ENCODE measurements around the gene CUTA.
"Not testable (repeated sequence)": the region's sequence is repeated elsewhere in the genome, so short reads cannot be mapped to it uniquely, and the experiment has no call there.

The CUTA gene

DNA sequence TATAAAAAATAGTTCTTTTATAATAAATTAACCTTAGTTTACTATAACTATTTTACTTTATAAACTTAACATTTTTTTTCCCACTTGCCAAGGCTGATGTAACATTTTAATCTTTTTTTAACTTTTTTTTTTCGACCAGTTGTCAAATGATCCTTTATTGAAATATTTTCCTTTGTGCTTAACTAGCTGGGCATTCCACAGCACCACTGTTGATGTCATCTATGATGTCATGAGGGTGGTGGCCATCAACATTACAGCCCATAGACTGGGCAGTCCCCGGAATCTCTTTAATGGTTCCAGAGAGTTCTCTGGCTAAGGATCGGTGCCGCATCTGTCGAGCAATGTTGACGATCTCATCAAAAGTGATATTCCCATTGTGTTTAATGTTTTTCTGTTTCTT, 18.0 kb downstream of the CUTA start:
- not testable (repeated sequence) for DNase-seq

GRCh38 chr6:33398601-33399000, 19.3 kb downstream of the CUTA start:
- not testable (repeated sequence) for DNase-seq

DNA sequence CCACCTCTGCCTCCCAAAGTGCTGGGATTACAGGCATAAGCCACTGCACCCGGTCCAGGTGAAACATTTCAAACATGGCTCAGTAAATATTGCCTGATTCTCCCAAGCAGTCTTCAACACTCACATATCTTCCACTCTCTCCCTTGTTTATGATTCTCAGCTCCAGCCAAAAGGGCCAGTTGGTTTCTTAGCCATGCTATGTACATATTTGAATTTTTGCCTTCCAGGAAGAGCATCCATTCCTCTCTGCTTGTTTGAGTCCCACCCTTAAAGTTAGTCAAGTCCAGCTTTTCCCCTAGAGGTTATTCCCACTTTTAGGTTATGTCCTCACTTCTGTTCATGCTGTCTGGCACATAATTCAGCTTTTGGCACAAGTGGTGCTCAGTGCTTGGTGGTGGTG, 20.4 kb downstream of the CUTA start:
- DNase-seq: no peak

- no peak for DNase-seq
These were observed 24.9 kb downstream of the CUTA start for GRCh38 chr6:33392979-33393378.

DNA sequence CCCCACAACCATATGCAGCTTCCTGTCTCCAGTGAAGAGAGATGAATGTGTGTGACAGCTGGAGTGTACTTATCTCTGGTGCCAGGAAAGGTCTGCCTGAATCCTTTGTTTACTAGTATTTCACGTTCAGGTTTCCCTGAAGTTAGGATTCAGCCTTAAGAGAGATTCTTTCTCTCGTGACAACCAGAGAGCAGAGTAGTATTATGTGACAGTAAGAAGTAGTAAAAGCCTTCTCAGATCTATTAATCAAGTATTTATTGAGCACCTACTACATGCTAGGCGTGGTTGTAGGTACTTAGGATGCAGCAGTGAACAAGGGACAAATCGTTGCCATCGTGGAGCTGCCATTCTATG, 25.3 kb downstream of the CUTA start:
- no peak for DNase-seq

- peak; percentile 37 for DNase-seq
These were observed 25.8 kb downstream of the CUTA start for GRCh38 chr6:33391922-33392594.

DNA sequence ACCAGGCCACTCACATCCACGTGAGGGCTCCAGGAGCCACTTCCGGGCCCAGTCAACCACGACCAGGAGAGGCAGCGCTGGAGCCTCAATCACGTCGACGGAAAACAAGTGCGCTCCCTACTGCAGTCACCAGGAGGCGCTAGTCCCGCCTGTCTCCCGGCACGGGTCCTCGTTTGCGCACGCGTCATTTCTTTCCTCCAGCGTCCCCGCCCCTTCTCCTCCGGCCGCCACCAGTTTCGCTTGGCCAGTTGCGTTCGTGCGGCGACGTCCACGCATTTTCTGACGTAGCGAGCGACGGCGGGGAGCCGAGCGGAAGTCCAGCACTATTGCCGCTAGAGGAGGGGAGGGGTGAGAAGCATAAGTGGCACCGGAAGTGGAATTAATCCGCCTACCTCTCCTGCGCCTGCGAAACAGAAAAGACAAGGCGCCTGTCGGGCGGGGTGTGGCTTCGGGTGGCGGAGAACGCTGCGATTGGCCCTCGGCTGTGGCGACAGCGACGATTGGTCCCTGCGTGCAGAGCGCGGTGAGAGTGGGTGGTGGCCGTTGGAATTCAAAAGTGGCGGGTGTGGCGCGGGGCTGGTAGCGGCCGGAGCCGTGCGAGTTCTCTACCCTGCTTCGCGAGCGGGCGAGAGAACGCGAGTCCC, 26.5 kb downstream of the CUTA start, which contains the start of gene KIFC1:
TSS of gene KIFC1 (plus strand) at position 546 of the 644 bp plus-strand sequence. CDS start 163 bp downstream, outside the sequence.
- DNase-seq: peak; percentile 99

- no peak for DNase-seq
These were observed 27.1 kb downstream of the CUTA start for GRCh38 chr6:33390767-33391277.

DNA sequence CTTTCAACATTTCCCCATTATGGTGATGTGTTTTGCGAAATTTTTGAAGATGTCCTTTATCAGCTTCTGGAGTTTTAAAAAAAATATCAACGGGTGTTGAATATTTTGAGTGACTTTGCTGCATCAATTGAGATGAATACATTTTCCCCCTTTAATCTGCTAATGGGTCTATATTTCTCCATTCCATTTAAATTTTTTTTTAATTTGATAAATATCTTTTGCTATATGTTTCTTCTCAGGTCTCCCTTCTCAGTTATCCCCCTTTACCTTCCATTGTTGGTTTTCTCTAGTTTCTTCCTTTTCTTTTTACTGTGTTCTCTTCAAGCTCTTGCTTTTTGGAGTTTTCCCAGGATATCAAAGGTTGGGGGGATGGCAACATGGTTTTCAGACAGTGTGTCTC, 27.7 kb downstream of the CUTA start:
- no peak for DNase-seq

DNA sequence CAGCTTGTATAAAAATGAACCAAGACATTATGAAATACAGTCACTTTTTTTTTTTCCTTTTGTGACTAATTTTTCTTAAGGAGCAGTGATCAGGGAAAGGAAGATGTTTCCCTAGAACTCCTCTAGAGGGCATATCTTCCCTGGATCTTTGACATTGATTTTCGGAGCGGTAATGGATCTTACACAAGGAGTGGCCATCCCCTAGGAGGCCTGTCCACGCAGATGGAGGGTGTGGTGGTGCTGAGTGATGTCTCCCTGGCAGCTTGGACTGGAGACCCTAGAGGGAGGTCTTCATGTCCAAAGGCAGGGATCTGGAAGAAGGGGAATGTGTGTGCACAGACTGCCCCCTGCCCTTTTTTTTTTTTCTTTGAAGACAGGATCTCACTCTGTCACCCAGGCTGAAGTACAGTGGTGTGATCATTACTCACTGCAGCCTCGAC, 33.3 kb downstream of the CUTA start:
- no peak for DNase-seq

GRCh38 chr6:33383427-33384185, 34.3 kb downstream of the CUTA start:
- DNase-seq: no peak

- no peak for DNase-seq
These were observed 37.5 kb downstream of the CUTA start for GRCh38 chr6:33380272-33380981.

GRCh38 chr6:33379184-33379583, 38.7 kb downstream of the CUTA start:
- DNase-seq: not testable (repeated sequence)

DNA sequence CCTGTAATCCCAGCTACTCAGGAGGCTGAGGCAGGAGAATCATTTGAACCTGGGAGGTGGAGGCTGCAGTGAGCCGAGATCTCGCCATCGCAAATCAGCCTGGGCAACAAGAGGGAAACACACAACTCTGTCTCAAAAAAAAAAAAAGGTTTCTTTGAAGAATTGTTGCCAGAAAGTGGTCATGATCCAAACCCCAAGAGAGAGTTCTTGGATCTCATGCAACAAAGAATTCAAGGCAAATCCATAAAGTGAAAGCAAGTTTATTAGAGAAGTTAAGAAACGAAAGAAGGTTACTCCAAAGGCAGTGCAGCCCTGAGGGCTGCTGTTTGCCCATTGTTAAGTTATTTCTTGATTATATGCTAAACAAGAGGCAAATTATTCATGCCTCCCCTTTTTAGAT, 40.7 kb downstream of the CUTA start:
- no peak for DNase-seq

DNA sequence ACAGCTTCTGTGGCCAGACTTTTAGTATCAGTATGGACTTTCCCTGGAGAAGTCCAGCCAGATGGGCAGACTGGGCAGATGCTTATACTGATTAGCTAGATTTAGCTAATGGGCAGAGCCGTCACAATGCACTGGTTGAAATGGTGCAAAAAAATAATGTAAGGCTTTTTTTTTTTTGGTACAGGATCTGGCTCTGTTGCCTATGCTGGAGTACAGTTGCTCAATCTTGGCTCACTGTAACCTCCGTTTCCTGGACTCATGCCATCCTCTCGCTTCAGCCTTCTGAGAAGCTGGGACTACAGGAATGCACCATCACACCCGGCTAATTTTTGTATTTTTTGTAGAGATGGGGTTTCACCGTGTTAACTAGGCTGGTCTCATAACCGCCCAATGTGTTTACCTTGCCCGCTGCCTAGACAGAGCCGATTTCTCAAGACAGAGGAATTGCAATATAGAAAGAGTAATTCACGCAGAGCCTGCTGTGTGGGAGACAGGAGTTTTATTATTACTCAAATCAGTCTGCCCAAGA, 42.7 kb downstream of the CUTA start:
- DNase-seq: no peak

DNA sequence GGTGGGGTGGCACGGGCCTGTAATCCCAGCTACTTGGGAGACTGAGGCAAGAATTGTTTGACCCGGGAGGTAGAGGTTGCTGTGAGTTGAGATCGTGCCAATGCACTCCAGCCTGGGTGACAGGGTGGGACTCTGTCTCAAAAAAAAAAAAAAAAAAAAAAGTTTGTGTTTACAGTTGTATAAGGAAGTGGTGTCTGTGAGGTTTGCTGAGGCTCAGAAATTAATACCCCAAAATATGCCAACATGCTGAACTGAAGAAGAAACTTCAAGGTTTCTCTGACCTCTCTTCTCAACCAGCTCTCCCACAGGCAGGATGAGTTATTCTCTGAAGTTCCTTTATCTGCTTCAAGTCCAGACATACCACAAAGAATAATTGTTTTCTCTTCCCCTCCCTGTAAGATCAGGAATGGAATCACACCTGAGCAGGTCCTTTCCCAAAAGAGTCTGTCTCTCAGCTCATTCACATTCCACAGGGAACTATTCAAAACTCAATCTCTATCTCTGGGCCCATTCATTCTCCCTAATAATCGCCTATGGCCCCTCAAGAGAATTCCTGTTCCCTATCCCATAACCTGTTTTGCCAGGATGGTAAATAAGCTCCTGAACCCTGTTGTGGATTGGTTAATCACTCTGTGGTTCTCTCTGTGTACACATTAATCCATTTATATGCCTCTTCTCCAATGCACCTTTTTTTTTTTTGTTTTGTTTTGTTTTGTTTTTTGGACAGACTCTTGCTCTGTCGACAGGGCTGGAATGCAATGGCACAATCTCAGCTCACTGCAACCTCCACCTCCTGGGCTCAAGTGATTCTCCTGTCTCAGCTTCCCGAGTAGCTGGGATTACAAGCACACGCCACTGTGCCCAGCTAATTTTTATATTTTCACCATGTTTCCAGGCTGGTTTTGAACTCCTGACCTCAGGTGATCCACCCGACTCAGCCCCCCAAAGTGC, 43.7 kb downstream of the CUTA start:
- DNase-seq: no peak

DNA sequence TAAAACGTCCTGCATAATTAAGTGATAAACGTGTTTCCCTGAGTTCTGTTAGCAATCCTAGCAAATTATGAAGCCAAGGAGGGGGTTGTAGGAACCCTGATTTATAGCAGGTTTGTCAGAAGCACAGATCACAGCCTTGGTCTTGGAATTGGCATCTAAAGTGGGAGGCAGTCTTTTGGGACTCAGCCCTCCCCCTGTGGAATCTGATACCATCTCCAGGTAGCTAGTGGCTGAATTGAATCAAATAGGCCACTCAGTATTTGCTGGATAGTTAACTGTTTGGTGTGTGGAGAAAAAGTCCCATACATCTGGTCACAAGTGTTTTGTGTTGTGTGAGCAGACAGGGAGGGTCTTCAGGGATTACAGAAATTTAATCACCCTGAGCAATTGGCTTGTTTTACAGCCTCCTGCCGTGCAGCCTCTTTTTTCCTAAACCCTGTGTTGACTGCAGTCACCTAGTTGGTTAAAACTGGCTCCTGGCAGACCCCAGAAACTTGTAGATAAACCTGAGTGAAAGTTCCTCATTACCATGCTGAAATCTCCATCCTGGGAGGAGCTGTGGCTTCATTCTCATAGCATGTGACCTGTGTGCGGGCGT, 45.3 kb downstream of the CUTA start:
- no peak for DNase-seq

DNA sequence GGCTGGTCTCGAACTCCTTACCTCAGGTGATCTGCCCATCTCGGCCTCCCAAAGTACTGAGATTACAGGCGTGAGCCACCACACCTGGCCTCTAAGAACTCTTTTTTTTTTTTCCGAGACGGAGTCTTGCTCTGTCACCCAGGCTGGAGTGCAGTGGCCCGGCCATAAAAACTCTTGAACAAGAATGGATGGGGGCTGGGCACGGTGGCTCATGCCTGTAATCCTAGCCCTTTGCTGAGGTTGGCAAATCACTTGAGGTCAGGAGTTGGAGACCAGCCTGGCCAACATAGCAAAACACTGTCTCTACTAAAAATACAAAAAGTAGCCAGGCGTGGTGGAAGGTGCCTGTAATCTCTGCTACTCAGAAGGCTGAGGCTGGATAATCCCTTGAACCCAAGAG, 46.0 kb downstream of the CUTA start:
- not testable (repeated sequence) for DNase-seq

GRCh38 chr6:33367715-33368025, 50.2 kb downstream of the CUTA start:
- DNase-seq: not testable (repeated sequence)

DNA sequence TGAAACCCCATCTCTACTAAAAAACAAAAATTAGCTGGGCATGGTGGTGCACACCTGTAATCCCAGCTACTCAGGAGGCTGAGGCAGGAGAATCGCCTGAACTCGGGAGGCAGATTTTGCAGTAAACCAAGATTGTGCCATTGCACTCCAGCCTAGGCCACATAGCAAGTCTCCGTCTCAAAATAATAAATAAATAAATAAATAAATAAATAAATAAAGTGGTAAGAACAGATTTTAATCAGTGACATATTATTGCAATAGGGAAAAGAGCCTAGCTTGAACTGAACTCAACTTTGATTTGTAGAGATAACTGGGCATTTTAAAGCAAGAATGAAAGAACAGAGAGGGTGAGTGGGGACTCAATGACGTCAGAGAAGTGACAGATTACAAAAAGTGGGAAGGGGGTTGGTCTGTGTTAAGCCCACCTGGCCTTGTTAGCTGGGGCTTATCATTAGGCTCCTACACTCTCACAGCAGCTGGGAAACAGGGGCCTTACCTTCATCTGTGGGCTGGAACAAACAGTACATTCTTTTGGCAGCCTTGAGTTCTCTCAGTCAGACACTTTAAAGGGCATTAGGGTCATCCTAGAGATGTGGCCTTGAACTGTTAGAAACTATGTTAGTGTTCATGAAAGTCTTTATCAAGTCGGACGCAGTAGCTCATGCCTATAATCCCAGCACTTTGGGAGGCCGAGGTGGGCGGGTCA, 50.7 kb downstream of the CUTA start:
- DNase-seq: no peak
